Stimulated activated CD4-positive, alpha-beta T cell treated with anti-CD3 and anti-CD28 coated beads, Interleukin-12 subunit alpha, Interleukin-12 subunit beta, amount 100 ng/mL, for 48 hours (primary cell): ENCODE data around the gene GPC1.

ENCODE experiments used
- DNase-seq, 3 donors: peaks; one replicate each; pipeline ENCODE4 v3.0.0-alpha.2; 2020; ENCODE audit warnings: low read depth in 2 of 3, low spot score in 1 of 3

Gene GPC1

GRCh38 chr2:240440704-240441320 is 5.3 kb downstream of the GPC1 start:
- DNase-seq = no peak

DNA sequence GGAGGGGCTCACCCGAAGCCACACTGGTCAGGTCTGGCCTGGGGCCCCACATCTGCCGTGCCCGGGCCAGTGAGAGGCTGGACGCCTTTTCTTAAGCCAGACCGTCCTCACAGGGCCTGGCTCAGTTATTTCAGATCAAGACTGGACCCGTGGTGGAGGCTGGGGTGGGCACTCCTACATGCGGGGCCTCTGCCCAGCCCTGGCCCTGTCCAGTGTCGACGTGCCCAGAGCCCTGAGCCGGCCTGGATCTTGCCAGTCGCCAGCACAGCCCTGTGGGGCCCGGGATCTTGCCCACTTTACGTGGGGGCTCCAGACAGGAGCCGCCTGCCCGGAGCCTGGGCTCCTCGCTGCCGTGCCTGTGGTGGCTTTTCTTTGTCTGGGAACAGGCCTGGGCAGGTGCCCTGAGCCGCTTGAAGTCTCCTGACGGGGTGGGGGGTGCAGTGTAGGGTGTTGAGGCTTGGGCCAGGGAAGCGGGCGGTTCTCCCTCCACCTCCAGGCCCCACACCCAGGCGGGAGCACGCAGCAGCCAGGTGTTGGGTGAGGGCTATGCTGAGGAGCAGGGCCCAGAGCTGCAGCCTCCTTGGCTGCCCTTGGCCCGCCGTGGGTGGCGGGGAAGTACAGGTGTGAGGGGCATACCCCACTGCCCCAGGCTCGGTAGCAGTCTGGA is 6.0 kb downstream of the GPC1 start:
- no peak for DNase-seq

GRCh38 chr2:240441993-240442411 is 6.5 kb downstream of the GPC1 start:
- DNase-seq = no peak

DNA sequence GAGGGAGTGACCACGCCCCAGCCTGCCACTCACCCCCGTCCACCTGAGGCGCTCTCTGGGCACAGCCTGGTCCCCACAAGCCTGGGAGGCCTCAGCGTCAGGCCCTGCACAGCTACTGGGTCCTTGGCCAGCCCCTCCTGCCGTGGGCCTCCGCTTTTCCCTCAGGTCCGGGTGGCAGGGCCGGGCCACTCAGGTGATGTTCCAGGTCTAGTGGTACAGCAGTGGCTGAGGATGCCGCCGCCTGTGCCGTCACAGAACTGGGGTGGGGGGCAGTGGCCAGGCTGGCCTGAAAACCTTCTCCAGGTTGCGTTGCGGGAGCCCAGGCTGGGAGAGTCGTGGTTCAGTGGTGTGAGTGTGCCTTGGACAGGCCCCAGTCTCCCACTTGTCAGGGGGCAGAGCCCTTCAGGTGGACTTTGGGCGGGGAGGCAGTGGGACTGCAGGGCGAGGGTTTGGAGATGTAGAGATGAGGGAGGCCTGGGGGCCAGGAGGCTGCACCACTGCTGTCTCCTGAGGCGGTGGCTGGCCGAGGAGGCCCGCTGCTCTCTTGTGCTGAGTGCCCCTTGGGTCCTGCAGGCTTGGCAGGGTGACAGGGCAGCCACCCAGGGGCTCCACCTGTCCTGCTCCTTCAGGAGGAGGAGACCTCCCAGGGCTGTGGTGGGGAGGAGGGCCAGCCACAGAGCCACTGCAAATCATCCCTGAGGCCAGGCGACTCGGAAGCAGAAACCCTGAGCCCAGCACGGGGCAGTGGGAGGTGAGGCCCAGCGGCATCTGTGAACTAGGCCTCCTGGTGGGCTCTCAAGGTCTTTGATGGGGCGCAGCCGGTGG is 7.6 kb downstream of the GPC1 start:
- DNase-seq = no peak

- DNase-seq = no peak
Measured at GRCh38 chr2:240443891-240444301, 8.4 kb downstream of the GPC1 start.

- no peak for DNase-seq
Measured at GRCh38 chr2:240444464-240444863, 9.0 kb downstream of the GPC1 start.

- DNase-seq = no peak
Measured at GRCh38 chr2:240445961-240446663, 10.6 kb downstream of the GPC1 start.

GRCh38 chr2:240446664-240447175 is 11.3 kb downstream of the GPC1 start:
- DNase-seq = no peak

DNA sequence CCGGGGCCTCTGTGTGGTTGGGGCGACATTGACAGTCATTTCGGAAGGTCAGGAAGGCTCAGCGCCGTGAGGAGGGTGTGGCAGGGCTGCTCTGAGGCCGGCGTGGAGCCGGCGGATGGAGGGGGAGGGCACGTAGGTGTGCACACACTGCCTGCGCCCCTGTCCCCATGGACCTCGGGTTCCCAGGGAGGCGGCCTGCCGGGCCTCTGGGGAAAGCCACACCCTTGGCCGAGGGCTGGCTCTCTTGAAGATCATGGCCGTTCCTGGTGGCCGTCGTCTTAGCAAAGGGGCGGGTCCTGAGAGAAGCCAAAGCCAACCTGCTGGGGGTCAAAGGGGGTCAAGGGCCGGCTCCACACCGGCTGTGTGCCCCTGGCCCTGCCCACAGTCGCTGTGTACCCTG is 11.9 kb downstream of the GPC1 start:
- no peak for DNase-seq

DNA sequence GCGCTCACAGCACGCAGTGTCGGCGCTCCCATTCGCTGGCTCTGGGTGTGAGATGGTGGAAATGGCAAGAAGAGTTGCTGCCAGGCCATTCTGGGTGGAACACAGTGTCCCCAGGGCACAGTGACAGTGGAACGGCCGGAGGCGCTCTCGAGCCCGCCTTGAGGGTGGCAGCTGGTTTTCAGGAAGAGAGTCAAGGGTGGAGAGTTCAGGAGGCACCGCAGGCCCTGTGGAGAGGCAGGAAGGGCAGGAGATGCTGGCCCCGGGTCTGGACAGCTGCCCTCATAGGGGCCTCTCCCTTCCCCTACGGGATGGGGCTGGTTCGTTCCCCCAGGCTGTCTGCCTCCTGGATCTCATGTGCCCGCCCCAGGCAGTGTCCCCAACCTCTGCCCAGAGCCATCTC is 12.5 kb downstream of the GPC1 start:
- no peak for DNase-seq

DNA sequence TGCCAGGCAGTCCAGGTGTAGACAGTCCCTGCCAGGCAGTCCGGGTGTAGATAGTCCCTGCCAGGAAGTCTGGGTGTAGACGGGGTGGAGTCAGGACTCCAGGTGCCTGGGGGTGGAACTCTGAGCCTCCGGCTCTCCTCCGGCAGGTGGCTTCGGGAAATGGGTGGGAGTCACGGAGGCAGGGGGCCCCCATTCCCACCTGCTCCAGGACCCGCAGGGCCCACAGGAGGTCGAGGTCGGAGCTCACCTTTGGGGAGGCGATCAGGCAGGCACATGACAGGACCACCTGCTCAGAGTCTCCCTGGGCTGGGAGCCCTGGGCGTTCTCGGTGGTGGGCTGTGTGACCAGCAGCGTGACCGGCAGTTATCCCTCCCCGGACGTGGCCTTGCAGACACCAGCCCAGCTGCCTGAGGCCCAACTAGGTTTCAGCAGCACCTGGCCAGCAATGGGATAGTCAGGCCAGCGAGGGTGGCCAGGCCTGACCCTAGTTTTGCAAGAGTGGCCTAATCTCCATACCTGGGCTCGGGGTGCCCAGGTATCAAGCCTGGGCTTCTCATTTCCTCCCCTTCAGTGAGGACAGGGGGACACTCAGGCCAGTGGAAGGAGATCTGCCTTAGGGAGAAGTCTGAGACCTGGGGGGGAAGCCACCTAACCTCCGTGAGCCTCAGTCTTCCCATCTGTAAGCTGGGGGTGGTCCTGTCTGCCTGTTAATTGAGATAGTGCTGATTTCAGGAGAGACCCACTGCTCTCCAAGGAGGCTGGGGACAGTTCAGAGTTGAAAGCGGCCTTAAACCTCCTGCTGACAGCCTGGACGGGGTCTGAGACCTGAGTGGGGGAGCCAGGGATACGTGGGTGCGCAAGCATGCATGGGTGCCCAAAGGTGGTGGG is 13.2 kb downstream of the GPC1 start:
- no peak for DNase-seq

- DNase-seq = no peak
Measured at GRCh38 chr2:240449764-240450531, 14.5 kb downstream of the GPC1 start.

GRCh38 chr2:240450532-240451107 is 15.2 kb downstream of the GPC1 start:
- DNase-seq = no peak

DNA sequence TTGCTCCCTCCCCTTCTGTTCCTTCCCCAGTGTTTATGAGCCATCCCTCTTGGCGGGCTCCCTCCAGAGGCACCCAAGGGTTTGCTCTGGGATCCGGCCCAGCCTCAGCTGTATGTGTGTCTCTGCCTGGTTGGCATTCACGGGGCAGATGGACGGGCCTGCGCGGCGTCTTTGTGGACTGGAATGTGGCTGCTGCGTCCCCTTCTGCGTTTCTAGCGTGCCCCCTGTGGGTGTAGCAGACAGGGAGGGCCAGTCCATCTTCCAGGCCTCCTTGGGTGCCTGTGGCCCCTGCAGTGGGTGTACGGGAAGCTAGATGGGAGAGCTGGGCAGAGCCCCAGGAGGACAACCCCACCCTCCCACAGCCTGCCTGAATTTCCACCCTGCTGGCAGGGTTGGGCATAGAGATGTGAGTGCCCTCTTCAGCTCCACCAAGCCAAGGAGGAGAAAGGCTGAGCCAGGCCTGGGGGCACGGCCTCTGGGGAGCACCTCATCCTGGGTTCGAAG is 15.7 kb downstream of the GPC1 start:
- no peak for DNase-seq

- DNase-seq = no peak
Measured at GRCh38 chr2:240451791-240452461, 16.5 kb downstream of the GPC1 start.

GRCh38 chr2:240452462-240453256 is 17.2 kb downstream of the GPC1 start:
- no peak for DNase-seq

DNA sequence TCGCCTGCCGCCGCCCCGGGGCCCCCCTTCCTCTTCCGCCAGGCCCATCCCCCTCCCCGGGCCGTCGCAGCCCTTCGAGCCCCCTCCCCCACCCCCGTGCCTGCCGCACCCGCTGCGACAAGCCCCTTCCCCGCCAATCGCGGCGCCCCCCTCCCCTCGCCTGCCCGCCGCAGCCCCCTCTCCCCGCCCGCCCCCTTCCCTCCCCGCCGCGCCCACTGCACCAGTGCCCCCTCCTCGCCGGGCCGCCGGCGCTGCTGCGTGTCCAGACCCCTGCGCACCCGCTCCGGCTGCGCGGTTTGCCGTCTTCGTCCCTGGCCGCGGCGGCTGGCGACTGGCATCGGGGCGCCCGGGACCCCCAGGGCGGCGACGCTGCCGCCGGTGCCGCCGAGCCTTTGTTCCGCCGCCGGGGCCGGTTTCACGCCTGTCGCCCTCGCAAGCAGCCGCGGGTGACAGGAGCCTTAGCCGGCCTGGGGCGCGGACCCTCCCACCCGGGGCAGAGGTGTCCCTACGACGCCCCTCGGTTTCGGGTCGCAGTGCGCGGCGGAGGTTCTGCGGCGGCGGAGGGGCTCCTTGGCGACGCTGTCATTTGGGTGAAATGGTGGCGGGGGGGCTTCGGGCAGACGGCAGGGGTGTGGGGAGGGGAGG is 18.1 kb downstream of the GPC1 start:
- no peak for DNase-seq
